Stimulated activated effector memory CD8-positive, alpha-beta T cell treated with anti-CD3 and anti-CD28 coated beads, Interleukin-12 subunit alpha, Interleukin-12 subunit beta, amount 100 ng/mL, for 72 hours (primary cell): ENCODE data around the gene MRPL54.
A peak's percentile ranks its signal among the peaks of the same experiment; 100 is the strongest.

Source experiments
- ATAC-seq: fragments of 150-1000 bp; cut with Tn5 transposase; 2 replicates; pipeline ENCODE4 v1.10.0; 2021
- DNase-seq, 2 donors: peaks; one replicate each; pipeline ENCODE4 v3.0.0; 2021 to 2022; ENCODE audit warnings: low spot score in 2 of 2
- H3K27ac Mint-ChIP-seq: one replicate; pipeline ENCODE4 v1.8.0; 2022; ENCODE audit warnings: mild to moderate bottlenecking, mixed read lengths
- H3K36me3 Mint-ChIP-seq: one replicate; pipeline ENCODE4 v1.8.0; 2022; ENCODE audit warnings: mild to moderate bottlenecking, mixed read lengths
- H3K4me1 Mint-ChIP-seq: one replicate; pipeline ENCODE4 v1.8.0; 2022; ENCODE audit warnings: mixed read lengths
- H3K4me3 Mint-ChIP-seq: one replicate; pipeline ENCODE4 v1.8.0; 2022; ENCODE audit warnings: mild to moderate bottlenecking, mixed read lengths
- H3K9me3 Mint-ChIP-seq: one replicate; pipeline ENCODE4 v1.8.0; 2022; ENCODE audit warnings: mixed read lengths

MRPL54 gene

DNA sequence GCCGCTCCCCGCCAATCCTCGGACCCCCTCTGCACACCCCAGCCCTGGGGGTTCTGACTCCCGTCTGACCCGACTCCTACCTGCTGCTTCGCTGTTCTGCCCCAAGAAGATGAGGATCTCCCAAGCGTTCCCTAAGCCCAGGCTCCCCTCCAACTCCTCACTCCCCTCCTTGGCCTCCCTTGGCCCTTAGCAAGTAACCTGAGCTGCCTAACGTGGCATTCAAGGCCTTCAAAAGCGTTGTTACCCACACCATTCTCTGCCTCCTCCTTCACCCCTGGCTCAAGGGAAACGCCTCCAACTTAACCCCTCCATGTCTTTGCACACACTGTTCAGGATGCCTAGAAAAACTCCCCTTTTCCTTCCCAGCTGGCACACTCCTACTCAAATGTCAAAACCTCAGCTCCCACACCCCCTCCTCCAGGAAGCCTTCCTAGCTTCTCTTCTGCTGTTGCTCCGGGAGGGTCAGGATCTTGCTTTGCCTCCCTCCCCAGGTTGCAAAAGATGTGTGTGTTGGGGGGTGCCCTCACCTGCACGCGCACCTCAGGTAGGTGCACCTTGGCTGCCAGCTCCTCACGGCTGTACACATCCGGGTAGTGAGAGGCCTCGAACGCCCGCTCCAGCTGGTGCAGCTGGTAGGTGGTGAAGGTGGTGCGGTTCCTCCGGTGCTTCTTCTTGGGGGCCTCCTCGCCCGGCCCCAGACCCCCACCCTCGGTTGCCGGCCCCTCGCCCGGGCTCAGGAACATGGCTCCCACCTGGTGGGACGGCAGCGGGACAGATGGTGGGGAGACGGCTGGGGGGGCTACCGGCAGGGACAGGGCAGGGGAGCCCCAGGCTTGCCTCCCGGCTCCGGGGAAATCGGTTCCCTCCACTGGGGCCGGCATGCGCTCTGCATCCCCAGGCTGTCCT is 8.8 kb downstream of the MRPL54 start:
- peaks cover 36% of the 10 kb centered on the region for H3K36me3 Mint-ChIP-seq
- ATAC-seq: no peak
- DNase-seq: no peak
- H3K4me3 Mint-ChIP-seq: no peak overlapping the region
- H3K9me3 Mint-ChIP-seq: no peaks in the 10 kb centered on the region
- H3K27ac Mint-ChIP-seq: no peak overlapping the region
- peaks cover 8% of the 10 kb centered on the region for H3K4me1 Mint-ChIP-seq

DNA sequence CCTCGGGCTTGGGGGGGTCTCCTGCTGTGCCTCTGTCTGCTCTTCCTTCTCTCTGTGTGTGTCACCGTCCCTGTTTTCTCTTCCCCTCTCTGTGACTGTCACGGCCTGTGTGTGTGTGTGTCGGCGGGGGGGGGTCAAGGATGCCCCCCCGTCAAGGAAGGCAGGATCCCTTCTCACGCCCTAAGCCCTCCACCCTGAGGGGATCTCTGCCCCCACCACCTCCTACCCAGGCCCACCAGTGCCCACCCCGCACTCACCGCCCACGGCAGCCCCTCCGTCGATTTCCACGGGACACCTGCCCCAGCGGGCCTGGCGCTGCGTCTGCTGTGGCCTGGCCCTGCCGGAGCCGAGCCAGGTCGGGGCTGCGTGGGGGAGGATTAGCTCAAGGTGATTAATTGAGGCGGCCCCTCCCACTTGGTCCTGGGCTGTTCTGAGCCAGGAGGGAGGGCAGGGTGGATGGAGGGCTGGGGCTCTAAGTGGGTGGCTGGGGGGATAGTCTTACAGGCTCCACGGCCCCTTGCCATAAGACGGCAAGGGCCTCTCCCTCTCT is 9.5 kb downstream of the MRPL54 start, which contains the start of gene RAX2:
Gene RAX2 (minus strand): TSS at position 323 of the 550 bp plus-strand sequence. CDS start 486 bp downstream, outside the sequence.
- Mint-ChIP-seq H3K27ac (no peak within 1 kb of the TSS), H3K36me3 (peaks cover 33% of the 10 kb centered on the region), H3K4me3 (no peak within 1 kb of the TSS), H3K4me1 (peaks cover under 1% of the 10 kb centered on the region), H3K9me3 (peaks cover 3% of the 10 kb centered on the region)
- ATAC-seq (no peak), DNase-seq (no peak)

DNA sequence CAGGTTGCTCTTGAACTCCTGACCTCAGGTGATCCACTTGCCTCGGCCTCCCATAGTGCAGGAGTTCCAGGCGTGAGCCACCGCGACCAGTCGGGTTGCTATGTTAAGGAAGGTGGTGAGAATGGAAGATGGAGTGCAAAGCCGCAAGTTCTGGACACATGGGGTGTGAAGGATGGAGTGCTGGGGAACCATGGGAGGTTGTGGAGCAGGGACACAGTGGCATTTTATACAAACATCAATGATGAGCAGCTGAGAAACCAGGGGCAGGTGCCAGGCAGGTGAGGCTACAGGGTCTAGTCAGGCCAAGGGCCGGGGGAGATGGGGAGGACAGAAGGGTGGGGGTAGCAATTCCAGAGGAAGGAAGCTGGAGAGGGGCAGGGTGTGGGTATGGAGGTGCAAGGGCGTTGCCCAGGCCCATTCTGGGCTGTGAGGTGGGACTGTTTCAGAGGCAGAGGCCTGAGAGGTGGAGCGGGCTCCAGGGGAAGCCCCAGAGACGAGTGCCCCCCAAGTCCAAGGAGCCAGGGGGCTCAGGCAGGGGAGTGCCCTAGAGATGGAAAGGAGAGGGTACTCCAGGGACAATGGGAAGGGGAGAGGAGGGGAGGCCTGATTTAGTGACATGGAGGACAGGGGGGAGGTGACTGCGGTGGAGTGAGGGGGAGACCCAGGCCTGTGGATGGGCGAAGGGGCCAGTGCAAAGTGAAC is 11.5 kb downstream of the MRPL54 start:
- Mint-ChIP-seq H3K9me3 (peaks cover 3% of the 10 kb centered on the region), H3K36me3 (peaks cover 20% of the 10 kb centered on the region), H3K4me1 (no peaks in the 10 kb centered on the region), H3K27ac (peak overlapping the region; percentile 35), H3K4me3 (no peak overlapping the region)
- DNase-seq: no peak
- no peak for ATAC-seq

DNA sequence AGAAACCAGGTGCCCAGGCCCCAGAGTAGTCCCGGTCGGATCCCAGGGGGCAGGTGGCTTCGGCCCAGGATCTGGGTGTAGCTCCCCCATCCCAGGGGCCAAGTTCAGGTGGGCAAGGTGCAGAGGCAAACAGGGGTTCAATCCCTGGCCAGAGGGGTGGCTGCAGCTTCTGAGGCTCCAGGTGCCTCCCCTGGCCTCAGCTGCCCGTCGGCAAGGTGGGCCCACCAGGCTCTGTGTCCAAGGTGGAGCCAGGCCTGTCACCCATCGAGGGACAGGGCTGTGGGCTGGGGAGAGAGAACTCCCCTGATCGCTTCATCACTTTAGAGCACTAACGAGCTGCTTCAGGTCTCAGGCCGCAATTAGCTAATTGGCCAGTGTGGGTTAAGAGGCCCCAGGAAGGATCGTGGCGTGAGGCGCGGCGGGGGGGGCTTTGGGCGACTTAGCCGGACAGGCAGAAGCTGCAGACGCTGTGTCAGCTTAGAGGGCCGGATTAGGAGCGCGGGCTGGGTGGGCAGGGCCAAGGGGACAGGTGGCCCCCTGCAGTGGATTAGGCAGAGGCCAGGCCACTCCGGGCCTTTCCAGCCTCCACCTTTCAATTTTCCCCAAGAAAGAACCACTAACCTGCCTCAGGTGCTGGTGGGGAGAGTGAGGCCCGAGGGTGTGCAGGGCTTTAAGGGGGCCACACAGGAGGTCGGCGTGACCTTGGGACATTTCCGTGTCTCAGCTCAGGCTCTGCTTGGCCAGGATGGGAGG is 12.3 kb downstream of the MRPL54 start:
- H3K36me3 Mint-ChIP-seq: peaks cover 13% of the 10 kb centered on the region
- DNase-seq: no peak
- H3K4me3 Mint-ChIP-seq: no peak overlapping the region
- peaks cover 3% of the 10 kb centered on the region for H3K9me3 Mint-ChIP-seq
- H3K27ac Mint-ChIP-seq: peak overlapping the region; percentile 35
- no peak for ATAC-seq
- no peaks in the 10 kb centered on the region for H3K4me1 Mint-ChIP-seq

DNA sequence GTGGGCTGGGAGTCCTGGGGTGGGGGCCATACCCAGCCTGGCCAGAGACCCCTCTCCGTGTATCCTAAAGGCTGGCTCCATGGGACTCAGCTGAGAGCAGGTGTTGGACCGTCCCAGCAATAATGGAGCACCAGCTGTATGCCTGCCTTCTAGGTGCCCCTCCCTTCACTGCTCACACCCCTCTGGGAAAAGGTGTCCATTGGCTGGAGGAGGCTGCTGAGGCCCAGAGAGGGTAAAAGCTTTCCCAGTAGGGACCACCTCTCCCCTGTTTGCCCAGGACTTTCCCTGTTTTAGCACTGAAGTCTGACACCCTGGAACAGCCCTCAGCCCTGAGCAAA is 12.9 kb downstream of the MRPL54 start:
- H3K27ac Mint-ChIP-seq: no peak overlapping the region
- H3K36me3 Mint-ChIP-seq: peaks cover 11% of the 10 kb centered on the region
- DNase-seq (no peak), ATAC-seq (no peak)
- H3K4me3 Mint-ChIP-seq: no peak overlapping the region
- no peaks in the 10 kb centered on the region for H3K4me1 Mint-ChIP-seq
- H3K9me3 Mint-ChIP-seq: peaks cover 3% of the 10 kb centered on the region

DNA sequence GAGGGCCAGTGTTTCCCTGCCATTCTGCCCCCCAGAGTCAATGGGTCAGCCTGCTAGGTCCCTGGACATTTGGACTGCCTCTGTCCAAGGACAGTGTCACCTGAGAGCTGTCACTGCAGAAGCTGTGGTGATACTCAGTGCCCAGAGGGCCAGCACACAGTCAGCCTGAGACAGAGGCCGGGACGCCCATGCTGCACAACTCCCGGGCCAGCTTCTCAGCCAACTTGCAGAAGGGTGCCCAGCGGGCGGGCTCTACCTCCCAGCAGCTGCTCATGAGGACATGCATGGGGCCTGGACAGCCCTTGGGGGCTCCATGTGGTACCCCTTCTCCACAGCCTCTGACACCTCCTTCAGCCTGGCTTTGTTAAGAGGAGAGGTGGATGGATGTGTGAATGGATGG is 13.3 kb downstream of the MRPL54 start:
- peaks cover 11% of the 10 kb centered on the region for H3K36me3 Mint-ChIP-seq
- no peak for DNase-seq
- no peaks in the 10 kb centered on the region for H3K4me1 Mint-ChIP-seq
- no peak overlapping the region for H3K4me3 Mint-ChIP-seq
- H3K27ac Mint-ChIP-seq: no peak overlapping the region
- peaks cover 3% of the 10 kb centered on the region for H3K9me3 Mint-ChIP-seq
- ATAC-seq: no peak

DNA sequence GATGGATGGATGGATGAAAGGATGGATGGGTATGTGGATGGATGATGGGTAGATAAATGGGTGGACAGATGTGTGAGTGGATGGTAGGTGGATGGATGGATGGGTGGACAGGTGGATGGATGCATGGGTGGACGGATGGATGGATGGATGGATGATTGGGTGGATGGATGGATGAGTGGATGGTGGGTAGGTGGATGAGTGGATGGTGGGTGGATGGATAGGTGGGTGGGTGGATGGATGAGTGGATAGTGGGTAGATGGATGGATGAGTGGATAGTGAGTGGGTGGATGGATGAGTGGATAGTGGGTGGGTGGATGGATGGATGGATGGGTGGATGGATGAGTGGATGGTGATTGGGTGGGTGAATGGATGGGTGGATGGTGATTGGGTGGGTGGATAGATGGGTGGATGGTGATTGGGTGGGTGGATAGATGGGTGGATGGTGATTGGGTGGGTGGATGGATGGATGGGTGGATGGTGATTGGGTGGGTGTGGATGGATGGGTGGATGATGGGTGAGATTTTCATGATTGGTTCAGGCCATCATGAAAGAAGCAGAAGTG is 14.1 kb downstream of the MRPL54 start:
- no peak for DNase-seq
- H3K4me3 Mint-ChIP-seq: no peak overlapping the region
- ATAC-seq: no peak
- peaks cover 11% of the 10 kb centered on the region for H3K36me3 Mint-ChIP-seq
- H3K4me1 Mint-ChIP-seq: peaks cover 4% of the 10 kb centered on the region
- H3K9me3 Mint-ChIP-seq: peaks cover 4% of the 10 kb centered on the region
- H3K27ac Mint-ChIP-seq: no peak overlapping the region

DNA sequence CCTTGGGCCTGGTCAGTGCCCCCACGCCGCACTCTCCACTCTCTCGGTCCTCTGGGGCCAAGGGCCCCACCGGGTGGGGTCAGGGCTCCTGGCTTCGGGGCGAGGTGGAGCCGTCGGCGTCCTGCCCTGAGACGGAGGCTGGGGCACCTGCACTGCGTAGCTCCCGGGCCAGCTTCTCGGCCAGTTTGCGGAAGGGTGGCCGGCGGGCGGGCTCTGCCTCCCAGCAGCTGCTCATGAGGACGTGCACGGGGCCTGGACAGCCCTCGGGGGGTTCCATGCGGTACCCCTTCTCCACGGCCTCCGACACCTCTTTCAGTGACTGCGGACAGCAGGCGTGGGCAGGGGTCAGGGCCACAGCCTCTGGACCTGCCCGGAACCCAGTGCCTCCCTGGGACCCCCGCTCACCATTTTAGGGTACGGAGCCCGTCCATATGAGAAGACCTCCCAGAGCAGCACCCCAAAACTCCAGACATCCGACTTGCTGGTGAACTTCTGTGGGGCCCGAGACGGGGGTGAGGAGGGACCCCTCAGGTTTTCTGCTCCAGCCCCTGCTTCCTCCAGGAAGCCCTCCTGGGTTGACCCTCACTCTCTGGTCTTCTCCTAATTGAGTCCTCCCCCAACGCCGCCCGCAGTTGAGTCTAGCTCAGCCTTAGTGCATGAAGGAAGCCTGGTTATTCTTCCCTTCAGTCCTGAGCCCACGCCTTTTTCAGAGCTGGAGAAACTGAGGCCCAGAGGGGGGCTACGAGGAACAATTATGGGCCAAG is 15.8 kb downstream of the MRPL54 start:
- DNase-seq (no peak), ATAC-seq (no peak)
- Mint-ChIP-seq H3K9me3 (peaks cover 12% of the 10 kb centered on the region), H3K4me3 (no peak overlapping the region), H3K4me1 (peaks cover 13% of the 10 kb centered on the region), H3K36me3 (peaks cover 17% of the 10 kb centered on the region), H3K27ac (no peak overlapping the region)

DNA sequence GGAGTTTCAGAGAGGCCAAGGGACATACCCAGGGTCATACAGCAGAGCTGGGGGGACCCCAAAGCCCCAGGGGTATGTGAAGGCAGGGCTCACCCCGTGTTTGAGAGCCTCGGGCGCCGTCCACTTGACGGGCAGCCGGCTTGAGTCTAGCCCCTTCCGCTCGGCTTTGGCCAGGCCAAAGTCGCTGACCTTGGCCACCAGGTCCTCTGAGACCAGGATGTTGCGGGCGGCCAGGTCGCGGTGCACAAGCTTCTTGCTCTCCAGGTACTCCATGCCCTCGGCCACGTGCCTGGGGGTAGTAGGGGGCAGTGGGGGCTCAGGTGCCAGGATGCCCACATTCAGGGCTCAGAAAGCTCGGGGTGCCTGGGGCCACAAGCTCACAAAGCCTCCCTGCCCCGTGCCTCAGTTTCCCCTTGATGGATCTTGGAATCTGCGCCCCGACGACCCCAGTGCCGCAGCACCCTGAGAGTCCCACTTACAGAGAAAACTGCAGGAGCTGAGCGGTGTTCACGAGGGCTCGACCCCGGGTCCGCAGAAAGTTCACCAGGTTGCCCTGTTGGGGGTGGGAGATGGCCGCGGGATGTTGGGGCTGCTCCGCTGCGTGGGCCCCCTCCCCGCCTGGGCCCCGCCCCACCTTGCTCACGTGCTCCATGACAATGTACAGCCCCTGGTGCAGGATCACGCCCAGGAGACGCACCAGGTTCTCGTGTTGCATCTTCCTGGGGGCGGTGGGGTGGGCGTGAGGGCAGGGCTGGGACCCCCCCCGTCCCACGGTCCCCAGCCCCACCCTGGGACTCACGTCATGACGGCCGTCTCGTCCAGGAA is 16.6 kb downstream of the MRPL54 start:
- H3K27ac Mint-ChIP-seq: no peak overlapping the region

DNA sequence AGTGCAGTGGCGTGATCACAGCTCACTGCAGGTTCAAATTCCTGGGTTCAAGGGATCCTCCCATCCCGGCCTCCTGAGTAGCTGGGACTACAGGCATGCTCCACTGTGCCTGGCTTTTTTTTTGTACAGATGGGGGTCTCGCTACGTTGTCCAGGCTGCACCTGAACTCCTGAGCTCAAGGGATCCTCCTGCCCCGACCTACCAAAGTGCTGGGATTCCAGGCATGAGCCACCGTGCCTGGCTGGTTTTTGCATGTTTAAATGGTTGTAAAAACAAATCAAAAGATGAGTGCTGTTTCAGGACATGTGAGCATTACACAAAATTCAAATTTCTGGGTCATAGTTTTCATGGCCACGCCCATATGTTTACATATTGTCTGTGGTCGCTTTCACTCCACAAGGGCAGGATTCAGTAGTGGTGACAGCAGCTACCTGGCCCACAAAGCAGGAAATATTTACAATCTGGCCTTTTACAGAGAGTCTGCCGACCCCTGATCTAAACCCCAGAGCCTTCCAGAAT is 18.4 kb downstream of the MRPL54 start:
- Mint-ChIP-seq H3K9me3 (peaks cover 12% of the 10 kb centered on the region), H3K4me3 (no peak overlapping the region), H3K36me3 (peaks cover 31% of the 10 kb centered on the region), H3K4me1 (peaks cover 22% of the 10 kb centered on the region), H3K27ac (no peak overlapping the region)
- ATAC-seq: no peak
- DNase-seq: no peak

More for the DNA sequence above, 16.6 kb downstream of the MRPL54 start:
- ATAC-seq (no peak), DNase-seq (no peak)
- no peak overlapping the region for H3K4me3 Mint-ChIP-seq
- peaks cover 13% of the 10 kb centered on the region for H3K4me1 Mint-ChIP-seq
- peaks cover 23% of the 10 kb centered on the region for H3K36me3 Mint-ChIP-seq
- peaks cover 12% of the 10 kb centered on the region for H3K9me3 Mint-ChIP-seq

DNA sequence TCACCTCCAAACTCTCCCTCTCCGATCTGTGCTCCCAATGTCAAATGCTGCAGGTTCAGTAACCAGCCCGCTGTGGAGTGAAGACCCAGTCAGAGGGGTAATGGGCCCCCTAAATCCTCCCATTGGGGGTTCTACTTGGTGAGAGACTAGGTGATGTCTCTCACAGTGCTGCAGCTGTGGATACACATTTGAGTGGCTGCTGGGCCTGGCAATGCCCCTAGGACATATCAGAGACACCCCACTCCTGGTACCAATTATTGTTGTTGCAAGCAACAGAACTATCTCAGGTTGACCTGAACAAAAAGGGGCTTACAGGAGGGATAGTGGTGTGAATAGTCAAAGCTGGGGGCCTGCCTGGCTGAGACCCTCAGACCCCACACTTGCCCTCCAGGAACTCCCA is 19.1 kb downstream of the MRPL54 start:
- Mint-ChIP-seq H3K4me3 (no peak overlapping the region), H3K9me3 (peaks cover 9% of the 10 kb centered on the region), H3K4me1 (peaks cover 22% of the 10 kb centered on the region), H3K27ac (peak overlapping the region; percentile 7), H3K36me3 (peaks cover 26% of the 10 kb centered on the region)
- ATAC-seq (no peak), DNase-seq (no peak)

DNA sequence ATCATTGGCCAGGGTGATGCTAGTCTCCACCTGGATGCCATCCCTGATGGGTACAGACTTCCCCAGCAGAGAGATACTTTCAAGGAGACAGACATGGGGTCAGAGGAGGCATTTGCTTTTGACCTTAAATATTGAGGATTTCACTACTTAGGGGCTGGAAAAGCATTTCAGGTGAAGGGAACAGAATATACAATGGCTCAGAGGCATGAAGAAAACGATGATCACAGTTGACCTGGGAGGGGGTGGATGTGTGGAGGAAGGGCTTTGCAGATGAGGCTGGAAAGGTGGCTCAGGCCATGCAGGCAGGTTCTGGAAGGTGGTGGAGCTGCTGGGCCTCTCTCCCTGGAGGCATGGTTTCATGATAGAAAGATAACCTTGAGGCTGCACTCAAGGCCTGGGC is 19.8 kb downstream of the MRPL54 start:
- peaks cover 25% of the 10 kb centered on the region for H3K36me3 Mint-ChIP-seq
- ATAC-seq: no peak
- H3K27ac Mint-ChIP-seq: peak overlapping the region; percentile 7
- H3K4me1 Mint-ChIP-seq: peaks cover 22% of the 10 kb centered on the region
- DNase-seq: no peak
- no peak overlapping the region for H3K4me3 Mint-ChIP-seq
- peaks cover 9% of the 10 kb centered on the region for H3K9me3 Mint-ChIP-seq

DNA sequence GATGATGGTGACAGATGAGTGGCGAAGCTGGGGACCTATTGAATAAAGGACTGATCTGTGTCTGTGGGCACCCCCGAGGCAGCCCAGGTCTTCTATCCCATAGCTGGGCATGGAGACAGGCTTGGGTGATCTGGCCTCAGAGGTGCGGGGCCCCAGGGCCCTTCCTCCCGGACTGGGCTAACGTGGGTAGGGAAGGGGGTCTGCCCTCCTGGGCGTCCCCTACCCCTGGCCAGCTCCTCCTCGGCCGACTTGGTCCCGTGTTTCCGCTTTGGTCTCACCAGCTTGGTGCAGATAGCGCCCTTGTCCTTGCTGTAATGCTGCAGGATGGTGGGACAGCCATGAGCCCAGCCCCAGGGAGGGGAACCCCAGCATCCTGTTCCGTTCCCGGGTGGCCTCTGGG is 20.4 kb downstream of the MRPL54 start:
- no peak overlapping the region for H3K4me3 Mint-ChIP-seq
- H3K9me3 Mint-ChIP-seq: peaks cover 9% of the 10 kb centered on the region
- H3K4me1 Mint-ChIP-seq: peaks cover 22% of the 10 kb centered on the region
- H3K36me3 Mint-ChIP-seq: peaks cover 25% of the 10 kb centered on the region
- no peak overlapping the region for H3K27ac Mint-ChIP-seq
- DNase-seq: no peak
- no peak for ATAC-seq
